HG02798 (cell line): ENCODE measurements around the gene HCK.

Source experiments
- ATAC-seq: cut with Tn5 transposase; IDR thresholded peaks from one replicate; pipeline ENCODE4 v1.9.1; 2021; ENCODE audit warnings: mild to moderate bottlenecking; ENCODE audit not compliant: unreplicated experiment, poor library complexity

Gene HCK

DNA sequence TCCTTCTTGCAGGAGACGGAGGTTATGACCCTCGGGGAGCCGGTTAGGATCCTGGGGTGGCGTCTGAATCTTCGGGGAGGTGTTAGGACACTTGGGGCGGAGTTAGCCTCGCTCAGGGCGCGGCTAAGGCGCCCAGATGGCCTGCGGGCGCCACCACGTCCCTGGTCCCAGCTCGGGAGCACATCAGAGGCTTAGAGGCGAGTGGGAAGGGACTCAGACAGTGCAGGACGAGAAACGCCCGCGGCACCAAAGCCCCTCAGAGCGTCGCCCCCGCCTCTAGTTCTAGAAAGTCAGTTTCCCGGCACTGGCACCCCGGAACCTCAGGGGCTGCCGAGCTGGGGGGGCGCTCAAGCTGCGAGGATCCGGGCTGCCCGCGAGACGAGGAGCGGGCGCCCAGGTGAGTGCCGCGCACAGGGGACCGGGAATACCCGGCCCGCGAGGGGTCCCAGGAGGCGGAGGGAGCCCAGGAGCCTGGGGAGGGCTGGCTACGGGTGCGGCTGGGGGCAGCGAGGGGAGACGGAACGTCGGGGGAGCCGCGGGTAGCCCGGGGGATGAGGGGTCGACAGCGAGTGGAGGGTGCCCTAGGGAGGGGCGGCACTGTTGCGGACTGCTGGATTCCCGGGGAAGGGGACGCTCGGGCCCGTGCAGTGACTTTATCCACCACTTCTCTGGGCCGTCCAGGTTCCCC lies at the start of gene HCK:
Gene HCK, plus strand, starts transcription at position 153 of the 688 bp plus-strand sequence.
- peak; percentile 71 for ATAC-seq

DNA sequence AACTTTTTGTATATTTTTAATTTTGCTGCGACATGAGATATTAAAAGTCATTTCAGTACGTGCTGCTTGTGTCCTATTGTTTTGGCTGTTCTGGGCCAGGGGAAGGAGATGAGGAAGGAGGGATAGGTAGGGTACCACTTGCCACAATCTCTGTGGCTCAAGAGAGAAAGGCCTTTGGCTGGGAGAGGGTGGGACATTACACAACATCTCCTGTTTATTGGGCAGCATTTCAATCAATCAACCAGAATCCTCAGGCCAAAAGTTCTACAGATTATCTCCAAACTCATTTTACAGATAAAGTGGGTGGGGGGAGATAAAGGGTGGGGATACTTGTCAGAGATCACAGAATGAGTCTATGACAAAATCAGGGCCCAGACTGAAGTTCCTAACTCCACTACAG lies 48.7 kb upstream of the HCK start:
- ATAC-seq: no peak

DNA sequence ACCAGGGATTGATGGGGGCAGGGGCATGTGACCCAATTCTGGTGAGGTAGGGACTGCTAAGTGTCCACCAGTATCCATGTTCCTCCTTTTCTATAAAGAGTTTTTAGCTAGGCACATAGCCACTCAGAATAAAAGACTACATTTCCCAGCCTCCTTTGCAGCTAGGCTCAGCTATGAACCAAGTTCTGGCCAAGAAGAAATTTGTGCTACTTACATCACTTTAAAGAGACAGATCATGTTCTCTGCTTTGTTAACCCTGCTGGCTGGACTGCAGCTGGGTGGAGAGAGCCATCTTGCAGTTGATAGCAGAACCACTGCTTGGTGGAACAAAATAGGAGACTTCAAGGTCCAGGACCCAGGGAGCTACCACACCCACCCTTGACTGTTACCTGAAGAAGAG lies 47.1 kb upstream of the HCK start:
- ATAC-seq: no peak

DNA sequence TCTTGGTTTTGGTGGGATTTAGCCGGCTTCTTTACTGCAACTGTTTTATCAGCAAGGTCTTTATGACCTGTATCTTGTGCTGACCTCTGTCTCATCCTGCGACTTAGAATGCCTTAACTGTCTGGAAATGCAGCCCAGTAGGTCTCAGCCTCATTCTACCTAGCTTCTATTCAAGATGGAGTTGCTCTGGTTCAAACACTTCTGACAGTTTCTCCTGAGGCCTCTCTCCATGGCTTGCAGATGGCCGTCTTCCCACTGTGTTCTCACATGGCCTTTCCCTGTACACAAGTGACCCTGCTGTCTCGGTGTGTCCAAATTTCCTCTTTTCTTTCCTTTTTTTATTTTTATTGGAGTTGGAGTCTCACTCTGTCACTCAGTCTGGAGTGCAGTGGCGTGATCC lies 46.0 kb upstream of the HCK start:
- no peak for ATAC-seq

DNA sequence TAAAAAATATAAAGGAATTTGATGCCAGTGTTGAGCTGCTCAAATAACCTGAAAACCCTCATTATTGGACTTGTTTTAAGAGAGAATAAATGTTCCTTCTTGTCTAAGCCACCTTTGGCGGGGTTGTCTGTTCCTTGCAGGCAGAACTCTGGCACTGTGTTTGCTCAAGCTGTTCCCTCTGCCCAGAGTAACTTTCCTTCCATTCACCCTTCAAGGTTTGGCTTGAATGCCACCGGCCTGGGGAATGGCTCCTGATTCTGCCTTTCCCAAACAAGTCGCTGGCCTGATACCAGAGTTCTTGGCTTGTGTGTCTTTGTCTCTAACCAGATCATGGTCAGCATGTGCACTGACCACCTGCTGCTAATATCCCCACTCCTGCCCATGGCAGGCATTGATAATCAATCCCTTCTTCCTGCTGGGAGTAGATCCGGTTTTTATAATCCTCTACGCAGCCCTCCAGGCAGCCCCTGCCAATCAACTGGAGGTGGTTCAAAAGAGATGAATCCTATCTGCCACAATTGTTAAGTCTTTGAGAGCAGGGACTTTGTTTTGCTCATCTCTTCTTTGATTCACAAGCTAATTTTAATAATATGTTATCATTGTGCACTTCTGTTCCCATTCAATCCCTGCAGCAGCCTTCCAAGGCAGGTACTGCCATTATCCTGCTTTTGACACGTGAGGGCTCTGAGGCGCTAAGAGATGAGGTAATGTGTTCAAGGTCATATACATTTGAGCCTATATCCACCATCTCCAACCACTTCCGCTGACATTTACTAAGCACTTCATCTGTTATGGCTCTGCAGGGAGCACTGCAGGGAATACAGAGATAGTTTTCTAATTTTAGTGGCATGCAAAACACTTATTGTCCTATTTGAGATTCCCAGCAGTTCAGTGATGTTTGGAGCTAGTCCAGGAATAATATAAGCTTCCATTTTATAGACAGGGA lies 44.9 kb upstream of the HCK start:
- no peak for ATAC-seq

DNA sequence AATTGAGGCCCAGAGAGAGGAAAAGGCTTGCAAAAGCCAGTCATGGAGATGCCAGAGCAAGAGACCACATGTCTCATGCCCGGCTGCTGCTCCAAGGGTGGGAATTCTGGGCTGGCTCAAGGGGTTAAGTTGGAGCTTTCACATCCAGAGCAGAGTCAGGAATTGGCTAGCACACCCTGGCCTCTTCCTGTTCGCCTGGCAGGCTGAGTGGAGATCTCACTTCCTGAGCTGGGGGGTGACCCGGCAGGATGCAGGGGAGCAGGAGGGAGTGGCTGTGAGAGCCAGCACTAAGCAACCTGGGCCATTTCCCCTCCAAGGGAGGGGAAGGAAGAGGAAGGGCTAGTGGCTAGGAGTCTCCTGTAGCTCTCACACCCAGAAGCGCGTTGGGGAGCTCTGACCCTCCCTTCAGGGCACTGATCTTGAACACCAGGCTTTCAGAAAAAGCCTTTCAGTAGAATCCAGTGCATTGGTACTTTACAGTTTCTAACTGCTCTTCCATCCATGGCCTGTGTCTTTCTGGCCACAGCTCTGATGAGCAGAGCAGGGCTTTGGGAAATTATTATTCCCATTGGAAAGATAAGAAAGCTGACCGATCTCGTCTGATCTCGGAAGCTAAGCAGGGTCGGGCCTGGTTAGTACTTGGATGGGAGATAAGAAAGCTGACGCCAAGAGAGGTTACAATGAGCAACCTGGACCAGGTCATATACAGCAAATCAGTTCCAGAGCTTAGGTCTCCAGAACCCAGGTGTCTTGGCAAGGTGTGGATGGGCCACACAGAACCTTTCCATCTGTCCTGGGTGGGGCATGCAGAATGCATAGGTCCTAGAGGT lies 44.0 kb upstream of the HCK start:
- ATAC-seq: no peak

DNA sequence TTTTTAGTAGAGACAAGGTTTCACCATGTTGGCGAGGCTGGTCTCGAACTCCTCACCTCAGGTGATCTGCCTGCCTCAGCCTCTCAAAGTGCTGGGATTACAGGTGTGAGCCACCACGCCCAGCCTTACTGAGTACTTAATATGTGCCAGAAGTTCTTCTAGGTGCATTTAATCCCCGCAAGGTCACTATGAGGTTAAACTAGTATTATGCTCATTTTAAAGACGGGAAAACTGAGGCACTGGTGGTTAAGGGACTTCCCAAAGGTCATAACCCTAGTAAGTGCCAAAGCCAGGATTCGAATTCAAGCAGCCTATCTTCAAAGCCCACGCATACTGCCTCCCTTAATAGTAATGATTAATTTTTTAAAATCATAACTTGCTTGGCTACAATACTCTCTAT lies 42.5 kb upstream of the HCK start:
- ATAC-seq: no peak

DNA sequence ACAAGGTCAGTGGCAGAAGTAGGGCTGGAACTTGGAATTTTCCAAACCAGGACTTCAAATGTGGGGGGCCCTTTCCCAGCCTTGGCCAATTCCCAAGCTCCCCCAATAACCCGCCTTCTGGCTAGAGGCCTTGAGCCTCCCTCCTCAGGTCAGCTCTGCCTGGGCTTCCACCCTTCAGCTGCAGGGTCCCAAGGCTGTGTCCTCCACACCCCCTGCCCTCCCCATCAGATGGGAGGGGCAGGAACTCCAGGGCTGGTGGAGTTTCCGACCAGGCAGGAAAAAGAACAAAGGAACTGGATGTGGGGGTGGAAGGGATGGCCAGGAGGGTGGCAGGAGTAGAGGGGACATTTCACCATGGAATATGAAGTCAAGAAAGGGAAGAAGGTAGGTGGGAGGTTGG lies 41.9 kb upstream of the HCK start, which contains the start of gene CCM2L:
Gene CCM2L, plus strand, starts transcription at position 338 of the 400 bp plus-strand sequence. Its CDS starts 17 bp downstream, at position 355.
- no peak for ATAC-seq

DNA sequence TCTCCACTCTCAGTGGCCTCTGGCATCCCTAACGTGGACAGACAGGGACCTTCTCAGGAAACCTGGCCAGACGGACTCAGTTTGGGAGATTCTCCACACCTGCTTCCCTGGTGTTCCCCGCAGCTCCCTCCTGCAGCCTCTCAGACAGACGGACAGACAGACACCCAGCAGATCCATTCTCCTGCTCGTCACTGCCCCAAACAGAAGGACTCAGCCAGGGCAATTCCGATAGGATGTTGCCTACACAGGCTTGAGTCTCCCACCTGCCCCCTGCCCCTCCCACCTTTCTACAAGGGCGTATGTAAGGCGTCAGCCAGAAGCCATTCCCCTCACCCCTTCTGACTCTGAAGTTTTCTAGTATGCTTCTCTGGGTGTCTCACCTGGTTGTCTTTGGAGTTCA lies 41.4 kb upstream of the HCK start:
- ATAC-seq: no peak

DNA sequence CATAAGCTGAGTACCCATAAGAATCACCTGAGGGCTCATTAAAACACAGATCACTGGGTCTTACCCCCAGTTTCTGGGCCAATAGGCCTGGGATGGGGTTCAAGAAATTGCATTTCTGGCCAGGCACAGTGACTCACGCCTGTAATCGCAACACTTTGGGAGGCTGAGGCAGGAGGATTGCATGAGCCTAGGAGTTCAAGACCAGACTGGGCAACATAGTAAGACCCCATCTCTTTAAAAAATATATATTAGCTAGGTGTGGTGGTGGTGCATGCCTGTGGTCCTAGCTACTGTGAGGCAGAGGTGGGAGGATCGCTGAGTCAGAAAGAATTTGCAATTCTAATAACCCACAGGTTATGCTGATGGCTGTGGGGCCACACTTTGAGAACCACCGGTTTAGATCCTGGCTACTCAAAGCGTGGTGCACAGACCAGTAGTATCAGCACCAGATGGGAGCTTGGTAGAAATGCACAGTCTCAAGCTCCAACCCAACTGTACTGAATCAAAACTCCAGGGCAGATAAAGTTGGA lies 39.8 kb upstream of the HCK start:
- ATAC-seq: no peak

DNA sequence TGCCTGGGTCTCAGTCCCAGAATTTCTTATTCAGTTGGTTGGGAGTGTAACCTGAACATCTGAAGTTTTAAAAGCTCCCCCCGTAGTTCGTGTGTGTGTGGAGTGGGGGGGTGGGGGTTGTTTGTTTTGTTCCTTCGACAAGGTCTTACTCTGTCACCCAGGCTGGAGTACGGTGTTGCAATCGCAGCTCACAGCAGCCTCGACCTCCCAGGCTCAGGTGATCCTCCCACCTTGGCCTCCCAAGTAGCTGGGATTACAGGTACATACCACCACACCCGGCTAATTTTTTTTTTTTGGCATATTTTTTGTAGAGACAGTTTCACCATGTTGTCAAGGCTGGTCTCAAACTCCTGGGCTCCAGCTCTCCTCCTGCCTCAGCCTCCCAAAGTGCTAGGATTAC lies 38.7 kb upstream of the HCK start:
- no peak for ATAC-seq

DNA sequence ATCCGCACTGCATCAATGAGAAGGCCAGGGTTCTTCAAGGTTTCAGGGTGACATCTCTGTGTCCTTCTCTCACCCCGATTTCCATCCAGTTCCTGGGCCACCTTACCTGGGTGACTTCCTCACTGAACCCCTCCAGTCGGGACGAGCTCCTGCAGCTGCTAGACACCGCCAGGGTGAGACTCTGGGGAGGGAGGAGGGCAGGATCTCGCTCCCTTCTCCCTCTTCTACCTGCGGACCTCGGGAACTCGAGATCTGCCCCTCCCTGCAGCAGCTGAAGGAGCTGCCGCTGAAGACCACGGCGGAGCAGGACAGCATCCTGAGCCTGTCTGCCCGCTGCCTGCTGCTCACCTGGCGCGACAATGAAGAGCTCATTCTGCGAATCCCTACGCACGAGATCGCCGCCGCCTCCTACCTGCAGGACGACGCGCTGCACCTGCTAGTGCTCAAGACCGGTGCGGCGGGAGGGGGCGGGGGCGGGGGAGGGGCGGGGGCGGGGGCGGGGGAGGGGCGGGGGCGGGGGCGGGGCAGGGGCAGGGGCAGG lies 34.3 kb upstream of the HCK start:
- ATAC-seq: no peak

DNA sequence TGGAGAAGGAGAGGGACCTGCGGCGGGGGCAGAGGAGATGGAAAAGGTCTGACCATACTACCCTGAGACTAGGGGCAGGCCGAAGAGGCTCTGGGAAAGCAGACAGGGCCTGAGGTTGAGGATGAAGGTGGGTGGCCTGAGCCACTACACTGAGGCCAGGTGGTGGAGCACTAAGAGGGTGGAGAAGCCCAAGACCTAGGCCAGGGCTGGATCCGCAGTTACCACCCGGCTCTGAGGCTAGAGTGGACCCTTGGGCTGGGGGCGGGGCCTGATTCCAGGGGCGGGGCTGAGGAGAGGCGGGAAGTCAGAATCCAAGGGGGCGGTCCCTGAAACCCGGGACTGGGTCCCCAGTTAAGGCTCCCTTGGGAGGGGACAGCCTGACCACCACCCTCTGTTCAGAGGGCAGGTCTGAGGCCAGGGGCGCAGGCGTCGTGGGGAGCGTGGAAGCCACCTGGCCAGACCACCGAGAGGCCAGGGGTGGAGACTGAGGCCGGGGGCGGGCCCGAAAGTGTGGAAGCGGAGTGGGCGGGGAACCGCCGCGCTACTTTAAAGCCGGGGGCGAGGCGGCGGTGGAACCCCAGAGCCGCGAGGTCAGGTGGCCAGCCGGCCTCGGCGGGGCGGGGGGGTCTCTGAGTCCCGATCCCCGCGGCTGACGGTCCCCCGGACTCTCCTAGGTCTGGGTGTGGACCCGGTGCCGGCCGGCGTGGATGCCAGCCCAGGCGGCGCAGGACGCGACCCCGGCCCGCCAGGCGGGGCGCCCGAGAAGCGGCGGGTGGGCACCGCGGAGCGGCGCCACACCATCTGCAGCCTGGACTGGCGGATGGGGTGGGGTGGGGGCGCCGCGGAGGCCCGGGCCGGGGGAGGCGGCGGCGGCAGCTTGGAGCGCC lies 33.5 kb upstream of the HCK start:
- ATAC-seq: peak; percentile 45

DNA sequence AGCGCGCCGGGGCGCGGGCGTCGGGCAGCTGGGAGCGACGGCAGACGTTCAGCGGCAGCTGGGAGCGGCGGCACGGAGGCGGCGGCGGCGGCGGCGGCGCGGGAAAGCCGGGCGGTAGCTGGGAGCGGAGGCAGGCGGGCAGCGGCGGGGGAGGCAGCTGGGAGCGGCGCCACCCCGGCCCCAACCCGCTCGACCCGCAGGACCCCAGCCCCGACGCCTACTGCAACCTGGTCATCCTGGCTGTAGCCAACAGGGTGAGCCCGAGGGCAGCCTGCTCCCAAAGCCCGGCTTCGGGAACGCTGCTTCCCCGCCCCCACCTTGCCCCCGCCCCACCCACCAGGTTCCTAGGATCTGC lies 32.9 kb upstream of the HCK start:
- ATAC-seq: peak; percentile 21

DNA sequence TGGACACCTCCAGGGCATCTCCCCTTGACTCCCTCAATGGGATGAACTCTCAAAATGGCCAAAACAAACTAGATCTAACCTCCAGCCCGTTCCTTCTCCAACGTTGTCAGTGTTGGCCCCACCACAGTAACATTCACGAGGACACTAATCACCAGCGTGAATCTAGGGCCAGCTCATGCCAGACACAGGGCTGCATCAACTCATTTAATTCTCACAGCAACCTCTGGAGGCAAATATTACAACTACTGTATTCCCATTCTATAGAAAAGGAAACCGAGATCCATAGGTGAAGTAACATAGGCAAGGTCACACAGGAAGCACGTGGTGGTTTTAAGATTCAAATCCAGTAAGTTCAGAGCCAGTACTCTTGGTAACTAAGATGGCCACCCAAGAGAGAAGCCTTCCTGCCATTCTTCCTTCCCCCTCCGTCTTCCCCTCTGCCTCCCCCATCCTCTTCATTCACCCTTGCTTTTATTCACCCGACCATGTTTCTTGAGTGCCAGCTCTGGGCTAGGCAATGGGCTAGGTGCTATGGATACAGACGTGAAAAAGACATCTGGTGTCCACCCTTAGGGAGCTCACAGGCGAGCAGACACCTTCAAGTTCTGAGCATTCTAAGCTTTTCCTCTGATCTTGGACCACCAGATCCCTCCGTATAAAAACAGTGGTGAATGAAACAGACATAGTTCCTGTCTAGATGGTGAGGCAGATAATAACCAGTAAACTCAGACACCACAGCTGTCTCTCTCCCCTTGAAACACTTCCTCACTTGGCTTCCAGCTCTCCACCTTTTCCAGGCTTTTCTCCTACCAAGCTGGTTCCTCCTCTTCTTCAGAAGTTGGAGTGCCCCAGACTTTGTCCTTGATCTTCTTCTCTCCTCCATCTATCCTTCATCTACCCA lies 32.2 kb upstream of the HCK start:
- ATAC-seq: no peak

DNA sequence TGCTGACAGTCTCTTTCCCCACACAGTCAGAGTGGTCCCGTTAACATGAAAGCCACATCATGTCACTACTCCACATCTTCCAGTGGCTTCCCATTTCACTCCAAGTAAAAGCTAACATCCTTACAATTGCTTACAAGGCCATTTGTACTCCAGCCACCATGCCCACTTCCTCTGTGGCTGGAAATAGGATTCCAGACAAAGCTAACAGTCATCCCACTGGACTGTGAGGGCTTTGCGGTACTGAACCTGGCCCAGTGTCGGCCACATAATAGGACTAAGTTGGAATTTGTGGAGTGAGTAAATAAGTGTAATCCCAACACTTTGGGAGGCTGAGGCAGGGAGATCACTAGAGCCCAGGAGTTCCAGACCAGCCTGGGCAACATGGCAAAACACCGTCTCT lies 31.0 kb upstream of the HCK start:
- ATAC-seq: no peak

DNA sequence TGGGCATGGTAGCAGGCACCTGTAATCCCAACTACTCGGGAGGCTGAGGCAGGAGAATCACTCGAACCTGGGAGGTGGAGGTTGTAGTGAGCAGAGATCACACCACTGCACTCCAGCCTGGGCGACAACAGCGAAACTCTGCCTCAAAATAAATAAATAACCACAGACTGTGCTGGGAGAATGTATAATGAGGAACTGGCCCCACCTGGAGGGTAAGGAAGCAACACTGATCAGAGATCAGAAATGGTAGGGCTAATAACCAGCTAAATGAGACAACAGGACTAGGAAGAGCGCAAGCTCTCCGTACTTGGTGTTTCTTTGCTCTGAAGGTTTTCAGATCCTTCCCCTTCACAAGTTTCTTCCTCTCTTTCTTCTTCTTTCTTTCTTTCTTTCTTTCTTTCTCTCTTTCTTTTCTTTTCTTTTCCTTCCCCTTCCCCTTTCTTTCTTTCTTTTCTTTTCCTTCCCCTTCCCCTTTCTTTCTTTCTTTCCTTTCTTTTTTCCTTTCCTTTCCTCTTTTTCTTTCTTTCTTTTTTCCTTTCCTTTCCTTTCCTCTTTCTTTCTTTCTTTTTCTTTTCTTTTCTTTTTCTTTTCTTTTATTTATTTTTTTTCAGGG lies 27.3 kb upstream of the HCK start:
- ATAC-seq: no peak

DNA sequence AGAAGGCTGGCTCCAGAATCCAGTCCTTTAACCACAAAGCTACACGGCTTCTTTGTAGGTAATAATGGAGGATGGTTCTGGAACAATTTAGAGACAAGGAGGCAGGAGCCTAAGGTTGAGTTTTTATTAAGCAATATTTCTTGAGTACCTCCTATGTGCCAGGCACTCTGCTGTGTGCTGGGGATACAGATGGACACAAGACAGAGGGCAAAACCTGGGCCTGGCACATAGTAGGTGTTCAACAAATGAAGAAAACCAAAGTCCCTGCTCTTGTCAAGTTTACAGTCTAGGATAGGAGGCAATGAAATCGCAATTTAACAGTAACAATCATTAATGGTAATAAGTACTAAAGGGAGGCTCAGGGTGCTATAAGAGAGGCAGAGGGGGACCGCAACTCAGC lies 24.4 kb upstream of the HCK start:
- no peak for ATAC-seq
